AG09319 (cell line): ENCODE data around the gene VPS9D1.
"Not testable (repeated sequence)": the region's sequence is repeated elsewhere in the genome, so short reads cannot be mapped to it uniquely, and the experiment has no call there.

Experiments used
- DNase-seq: peaks from one replicate; pipeline ENCODE4 v3.0.0-alpha.2; 2010; ENCODE audit warnings: low read depth; ENCODE audit errors: extremely low read depth
- CTCF ChIP-seq: IDR thresholded peaks from 2 replicates; pipeline ENCODE4 v1.5.1; 2011; ENCODE audit warnings: low read depth, mild to moderate bottlenecking, inconsistent platforms, low read length, moderate library complexity

Gene VPS9D1

GRCh38 chr16:89700649-89701424 is 19.9 kb downstream of the VPS9D1 start:
- DNase-seq: no peak
- TF ChIP-seq CTCF: no peak

DNA sequence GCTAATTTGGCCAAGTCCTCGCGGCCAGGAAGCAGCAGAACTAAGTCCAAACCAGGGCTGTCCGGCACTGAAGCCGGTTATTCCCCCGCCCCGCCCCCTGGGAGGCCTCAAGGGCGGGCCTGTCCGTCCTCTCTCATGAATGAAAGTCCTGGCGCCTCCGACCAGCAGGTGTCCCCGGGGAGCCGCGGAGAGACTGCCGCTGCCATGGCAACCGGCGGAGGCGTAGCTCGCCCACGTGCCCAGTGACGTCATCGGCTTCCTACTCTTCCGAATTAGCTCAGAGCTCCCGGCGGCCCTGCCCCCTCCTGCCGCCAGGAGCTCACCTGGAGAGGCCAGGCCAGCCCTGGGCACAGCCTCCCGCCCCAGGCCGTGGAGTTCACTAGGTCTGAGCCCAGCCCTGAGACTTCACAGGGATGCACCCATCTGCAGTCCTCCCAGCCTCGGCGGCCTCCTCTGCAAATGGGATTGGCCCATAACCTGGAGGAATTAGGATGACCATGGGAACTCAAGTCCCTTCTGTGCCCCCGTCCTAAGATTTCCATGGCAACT is 20.5 kb downstream of the VPS9D1 start:
- DNase-seq: peak; percentile 92
- peak; percentile 57 for TF ChIP-seq CTCF

GRCh38 chr16:89699629-89700099 is 21.0 kb downstream of the VPS9D1 start:
- DNase-seq: not testable (repeated sequence)

GRCh38 chr16:89698717-89699116 is 22.0 kb downstream of the VPS9D1 start:
- not testable (repeated sequence) for DNase-seq

DNA sequence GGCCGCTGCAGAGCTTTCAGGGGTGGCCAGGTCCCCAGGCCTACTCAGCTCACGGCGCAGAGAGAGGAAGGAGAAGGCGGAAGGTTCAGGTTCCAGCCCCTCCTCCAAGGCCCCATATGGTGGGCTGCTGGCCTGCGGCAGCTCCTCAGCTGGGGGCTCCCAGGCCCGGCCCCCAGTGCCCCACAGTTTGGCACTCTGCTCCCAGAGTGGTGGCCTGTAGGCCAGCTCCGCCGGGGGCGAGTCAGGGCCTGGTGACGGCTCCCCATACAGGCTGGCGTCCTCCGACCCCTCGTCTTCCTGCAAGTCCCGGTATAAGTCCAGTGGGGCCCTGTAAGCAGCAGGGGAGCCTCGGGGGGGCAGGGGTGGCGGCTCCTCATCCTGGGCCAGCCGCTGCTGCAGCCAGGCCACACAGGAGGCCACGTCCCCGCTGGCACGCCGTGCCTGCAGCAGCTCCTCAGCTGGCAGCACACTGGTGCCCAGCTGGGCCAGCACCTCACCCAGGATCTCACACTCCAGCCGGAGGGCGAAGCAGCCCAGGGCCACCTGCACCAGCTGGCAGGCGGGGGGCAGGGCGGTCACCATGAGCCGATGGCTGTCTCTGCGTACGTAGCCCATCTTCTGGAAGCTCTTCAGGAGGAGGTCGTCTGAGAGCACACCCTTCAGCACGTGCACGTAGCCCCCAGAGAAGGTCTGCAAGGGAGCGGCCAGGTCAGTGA is 22.9 kb downstream of the VPS9D1 start:
- DNase-seq: no peak
- TF ChIP-seq CTCF: no peak

- TF ChIP-seq CTCF: no peak
- DNase-seq: no peak
These were observed 23.5 kb downstream of the VPS9D1 start for GRCh38 chr16:89697161-89697615.

GRCh38 chr16:89696670-89697128 is 24.0 kb downstream of the VPS9D1 start:
- DNase-seq: no peak
- no peak for TF ChIP-seq CTCF

DNA sequence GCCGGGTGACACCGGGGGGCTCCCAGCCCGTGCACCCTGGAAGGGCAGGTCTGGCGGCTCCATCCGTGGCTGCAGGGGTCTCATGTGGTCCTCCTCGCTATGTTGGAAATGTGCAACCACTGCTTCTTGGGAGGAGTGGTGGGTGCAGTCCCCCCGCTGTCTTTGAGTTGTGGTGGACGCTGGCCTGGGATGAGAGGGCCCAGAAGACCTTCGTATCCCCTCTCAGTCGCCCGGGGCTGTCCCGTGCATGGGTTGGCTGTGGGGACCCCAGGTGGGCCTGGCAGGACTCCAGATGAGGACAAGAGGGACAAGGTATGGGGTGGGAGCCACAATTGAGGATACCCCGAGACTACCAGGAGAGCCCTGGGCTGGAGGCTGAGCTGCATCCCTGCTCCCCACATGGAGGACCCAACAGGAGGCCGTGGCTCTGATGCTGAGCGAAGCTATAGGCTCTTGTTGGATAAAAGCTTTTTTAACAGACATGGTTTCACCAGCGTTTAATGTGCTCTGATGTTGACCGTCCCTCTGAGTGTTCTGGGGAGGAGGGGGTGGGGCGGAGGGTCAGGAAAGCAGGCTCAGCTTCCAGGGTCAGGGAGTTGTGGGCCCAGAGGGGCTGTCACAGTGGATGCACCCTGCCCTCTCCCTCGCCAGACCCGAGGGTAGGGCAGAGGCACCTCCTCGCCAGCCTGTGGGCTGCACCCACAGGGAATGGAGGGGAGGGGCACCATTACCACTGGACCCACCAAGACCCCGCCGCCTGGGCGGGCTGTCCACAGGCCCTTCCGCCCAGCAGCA is 24.6 kb downstream of the VPS9D1 start:
- no peak for DNase-seq
- no peak for TF ChIP-seq CTCF
